GM23248 (cell line): ENCODE results near the gene HOXD1. TPM values are rescaled to one million over a fixed set of nuclear protein-coding genes. Genes with fewer than 3 reads are reported as not detected.

Experiments used
- DNase-seq: peaks from one replicate; pipeline ENCODE4 v3.0.0-alpha.2; 2015
- H2AFZ ChIP-seq: fragments of 200-600 bp; sonication (generic); 2 replicates; pipeline ENCODE4 v1.6.1; 2016; ENCODE audit warnings: antibody characterized with exemption
- H3F3A ChIP-seq: fragments of 200-600 bp; sonication (generic); 2 replicates; pipeline ENCODE4 v1.6.1; 2016; ENCODE audit warnings: mild to moderate bottlenecking, antibody characterized with exemption, mixed run types; ENCODE audit not compliant: insufficient read depth
- H3K27ac ChIP-seq: fragments of 200-600 bp; sonication (generic); 2 replicates; pipeline ENCODE4 v1.5.1; 2016; ENCODE audit warnings: mild to moderate bottlenecking
- H3K27me3 ChIP-seq: fragments of 200-600 bp; sonication (generic); replicated peaks from 2 replicates; pipeline ENCODE4 v1.6.1; 2016; ENCODE audit warnings: mild to moderate bottlenecking; ENCODE audit not compliant: insufficient read depth
- H3K36me3 ChIP-seq: fragments of 200-600 bp; sonication (generic); 2 replicates; pipeline ENCODE4 v1.6.1; 2016; ENCODE audit warnings: low read depth, mild to moderate bottlenecking
- H3K4me1 ChIP-seq: fragments of 200-600 bp; sonication (generic); 2 replicates; pipeline ENCODE4 v1.6.1; 2016; ENCODE audit warnings: mild to moderate bottlenecking; ENCODE audit not compliant: insufficient read depth
- H3K4me2 ChIP-seq: fragments of 200-600 bp; sonication (generic); one replicate; pipeline ENCODE4 v1.6.1; 2016; ENCODE audit warnings: mild to moderate bottlenecking; ENCODE audit not compliant: unreplicated experiment
- H3K4me3 ChIP-seq: fragments of 200-600 bp; sonication (generic); 2 replicates; pipeline ENCODE4 v1.5.1; 2016; ENCODE audit warnings: mild to moderate bottlenecking
- H3K79me2 ChIP-seq: fragments of 200-600 bp; sonication (generic); 2 replicates; pipeline ENCODE4 v1.6.1; 2016; ENCODE audit warnings: mild to moderate bottlenecking; ENCODE audit not compliant: insufficient read depth
- H3K9ac ChIP-seq: fragments of 200-600 bp; sonication (generic); 2 replicates; pipeline ENCODE4 v1.6.1; 2016; ENCODE audit warnings: mild to moderate bottlenecking
- H3K9me2 ChIP-seq: fragments of 200-600 bp; sonication (generic); 2 replicates; pipeline ENCODE4 v1.6.1; 2016; ENCODE audit warnings: mixed run types, mild to moderate bottlenecking, moderate library complexity; ENCODE audit not compliant: insufficient read depth
- H3K9me3 ChIP-seq: fragments of 200-600 bp; sonication (generic); one replicate; pipeline ENCODE4 v1.6.1; 2017; ENCODE audit warnings: low read depth
- H4K20me1 ChIP-seq: fragments of 200-600 bp; sonication (generic); 2 replicates; pipeline ENCODE4 v1.6.0; 2016; ENCODE audit not compliant: insufficient read depth
- EZH2 ChIP-seq: fragments of 200-600 bp; sonication (generic); IDR thresholded peaks from 2 replicates; pipeline ENCODE4 v1.6.1; 2018; ENCODE audit warnings: antibody characterized with exemption, mild to moderate bottlenecking; ENCODE audit not compliant: insufficient read depth, poor library complexity, severe bottlenecking
- EZH2phosphoT487 ChIP-seq: fragments of 200-600 bp; sonication (generic); IDR thresholded peaks from 2 replicates; pipeline ENCODE4 v1.6.1; 2018; ENCODE audit warnings: antibody characterized with exemption, moderate library complexity, mild to moderate bottlenecking, low read depth; ENCODE audit not compliant: insufficient read depth
- WGBS, 2 experiments: methylation state at CpG; one replicate each; pipeline ENCODE4 v1.1.6; 2015 to 2017; ENCODE audit warnings: low lambda C conversion rate in 2 of 2, low coverage in 1 of 2; ENCODE audit errors: missing lambda C conversion rate in 2 of 2; 5-methylcytosine and 5-hydroxymethylcytosine counted together
- in situ Hi-C: fragments of 300-500 bp; cut with MboI; formaldehyde crosslinking; loops from 2 replicates; pipeline ENCODE4 v1.15.0; 2020
- polyA plus RNA-seq: library from polyadenylated mRNA; unstranded; fragments of >200 nt; fragmentation: Nextera tagmentation; extraction: Ambion mirVana; gene quantifications from 2 replicates; pipeline ENCODE4 v1.2.1, GENCODE V29; 2016
- total RNA-seq: library from RNA; depleted of rRNA; stranded (reverse); fragments of >200 nt; shearing (Covaris generic); gene quantifications from 2 replicates; pipeline ENCODE4 v1.2.3, GENCODE V29; 2014

The HOXD1 gene
- total and polyA plus RNA-seq, 2 experiments from 2014 or later: 0.43 to 2.2 TPM

- Histone ChIP-seq H3K27me3 (no peaks in the 10 kb centered on the region), H3K4me1 (no peaks in the 10 kb centered on the region), H3K9ac (peak overlapping the region; percentile 75), H4K20me1 (no peaks in the 10 kb centered on the region), H2AFZ (peak overlapping the region; percentile 97), H3K9me2 (no peaks in the 10 kb centered on the region), H3K4me2 (peak overlapping the region; percentile 94), H3F3A (no peaks in the 10 kb centered on the region), H3K9me3 (no peaks in the 10 kb centered on the region), H3K79me2 (no peaks in the 10 kb centered on the region), H3K4me3 (peak overlapping the region; percentile 94), H3K27ac (no peak overlapping the region), H3K36me3 (no peaks in the 10 kb centered on the region)
- TF ChIP-seq EZH2: no peak
- no peak for TF ChIP-seq EZH2phosphoT487
- DNase-seq: peak; percentile 69
- in situ Hi-C loops: no loop called here
- 4 to 5% methylated on average over 34 to 55 of the region's 68 CpGs for WGBS, 2 experiments
These were observed 10.3 kb upstream of the HOXD1 start for GRCh38 chr2:176178038-176178756.

DNA sequence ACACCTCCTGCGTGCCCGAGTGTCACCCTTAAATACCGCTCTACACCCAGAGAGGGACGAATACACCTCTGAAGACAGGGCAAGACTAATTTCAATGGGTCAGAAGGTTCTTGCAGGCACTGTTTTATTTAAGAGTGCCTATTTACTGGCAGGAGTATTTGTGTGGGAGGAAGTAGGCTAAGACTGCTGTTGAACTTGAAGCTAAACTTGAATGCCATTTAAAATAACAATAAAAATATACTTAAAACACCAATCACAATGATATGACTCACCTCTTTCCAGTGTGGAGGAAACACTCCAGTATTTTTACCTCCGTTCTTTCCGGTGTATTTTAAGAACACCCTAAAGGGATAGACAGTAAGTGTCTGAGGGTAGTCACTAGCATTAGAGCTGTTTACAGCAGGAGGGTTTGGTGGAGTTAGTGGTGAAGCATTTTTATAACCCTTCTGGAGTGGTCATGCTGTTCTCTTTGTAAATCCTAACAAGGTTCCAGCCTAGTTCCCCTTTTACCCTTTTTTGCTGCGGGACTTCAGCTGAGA, 9.6 kb upstream of the HOXD1 start:
- TF ChIP-seq EZH2 (no peak), EZH2phosphoT487 (no peak)
- Histone ChIP-seq H3K9me2 (no peaks in the 10 kb centered on the region), H3K9ac (peak overlapping the region; percentile 75), H3K4me3 (peak overlapping the region; percentile 94), H3K9me3 (no peaks in the 10 kb centered on the region), H3K27me3 (no peaks in the 10 kb centered on the region), H3F3A (no peaks in the 10 kb centered on the region), H3K27ac (no peak overlapping the region), H3K36me3 (no peaks in the 10 kb centered on the region), H3K79me2 (no peaks in the 10 kb centered on the region), H4K20me1 (no peaks in the 10 kb centered on the region), H2AFZ (peak overlapping the region; percentile 97), H3K4me1 (no peaks in the 10 kb centered on the region), H3K4me2 (peak overlapping the region; percentile 94)
- WGBS, 2 experiments: 53 to 54% methylated on average over 7 of the region's 7 CpGs
- DNase-seq: no peak
- in situ Hi-C loops: no loop called here

- no peaks in the 10 kb centered on the region for H3K9me3 ChIP-seq
- no peaks in the 10 kb centered on the region for H3K27me3 ChIP-seq
- WGBS, 2 experiments: 92 to 99% methylated on average over 3 of the region's 3 CpGs
- TF ChIP-seq EZH2phosphoT487 (no peak), EZH2 (no peak)
- no peaks in the 10 kb centered on the region for H4K20me1 ChIP-seq
- no peaks in the 10 kb centered on the region for H3K9me2 ChIP-seq
- no peaks in the 10 kb centered on the region for H3K36me3 ChIP-seq
- H3F3A ChIP-seq: no peaks in the 10 kb centered on the region
- no peak overlapping the region for H3K27ac ChIP-seq
- no peak overlapping the region for H2AFZ ChIP-seq
- H3K4me3 ChIP-seq: no peak overlapping the region
- no peaks in the 10 kb centered on the region for H3K4me1 ChIP-seq
- no peak for DNase-seq
- in situ Hi-C loops: no loop called here
- peaks cover 9% of the 10 kb centered on the region; the same call in 1 of the 2 replicates for H3K79me2 ChIP-seq
- no peak overlapping the region for H3K4me2 ChIP-seq
- H3K9ac ChIP-seq: no peak overlapping the region
These were observed 6.9 kb upstream of the HOXD1 start for GRCh38 chr2:176181551-176181950.

- Histone ChIP-seq H3K9me2 (no peaks in the 10 kb centered on the region), H4K20me1 (no peaks in the 10 kb centered on the region), H3K36me3 (no peaks in the 10 kb centered on the region), H3K27me3 (no peaks in the 10 kb centered on the region), H2AFZ (no peak overlapping the region), H3K9ac (no peak overlapping the region), H3K27ac (no peak overlapping the region), H3K4me3 (no peak overlapping the region), H3F3A (peaks cover 6% of the 10 kb centered on the region; the same call in 1 of the 2 replicates), H3K79me2 (peaks cover 9% of the 10 kb centered on the region; the same call in 1 of the 2 replicates), H3K9me3 (no peaks in the 10 kb centered on the region), H3K4me1 (0 out of 2 replicates have a peak, but pooled peaks cover 5% of the 10 kb centered on the region), H3K4me2 (no peak overlapping the region)
- in situ Hi-C loops: no loop called here
- 77 to 85% methylated on average over 3 of the region's 3 CpGs for WGBS, 2 experiments
- TF ChIP-seq EZH2: no peak
- no peak for DNase-seq
These were observed 5.8 kb upstream of the HOXD1 start for GRCh38 chr2:176182671-176183070.
